Activated T-cell treated with anti-CD3 and anti-CD28 coated beads, Interleukin-2, amount 50 U/mL, for 1 hour (primary cell): ENCODE measurements around the gene NR1I2.

Source experiments
- DNase-seq: peaks from one replicate; pipeline ENCODE4 v3.0.0-alpha.2; 2020

Gene NR1I2

GRCh38 chr3:119825820-119826219 is 43.9 kb downstream of the NR1I2 start:
- no peak for DNase-seq

GRCh38 chr3:119826711-119827608 is 45.1 kb downstream of the NR1I2 start:
- DNase-seq, result no peak

DNA sequence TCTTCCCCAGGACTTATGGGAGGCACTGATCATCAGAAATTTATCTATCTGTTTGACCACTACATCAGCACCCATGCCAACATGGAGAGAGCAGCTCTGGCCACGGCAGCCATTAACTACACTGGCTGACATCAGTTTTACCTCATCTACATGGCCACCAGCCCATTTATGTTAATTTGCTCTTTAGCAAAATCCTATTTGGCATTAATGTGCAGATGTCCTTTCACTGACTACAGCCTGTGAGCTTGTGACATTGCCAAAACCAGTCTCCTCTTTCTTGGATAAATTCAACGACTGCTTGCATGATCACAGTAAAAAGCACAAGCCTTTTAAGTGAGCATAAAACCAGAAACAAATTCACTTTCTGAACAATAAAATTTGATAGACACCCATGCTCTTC is 47.5 kb downstream of the NR1I2 start:
- DNase-seq, result no peak

GRCh38 chr3:119831022-119831421 is 49.1 kb downstream of the NR1I2 start:
- no peak for DNase-seq

DNA sequence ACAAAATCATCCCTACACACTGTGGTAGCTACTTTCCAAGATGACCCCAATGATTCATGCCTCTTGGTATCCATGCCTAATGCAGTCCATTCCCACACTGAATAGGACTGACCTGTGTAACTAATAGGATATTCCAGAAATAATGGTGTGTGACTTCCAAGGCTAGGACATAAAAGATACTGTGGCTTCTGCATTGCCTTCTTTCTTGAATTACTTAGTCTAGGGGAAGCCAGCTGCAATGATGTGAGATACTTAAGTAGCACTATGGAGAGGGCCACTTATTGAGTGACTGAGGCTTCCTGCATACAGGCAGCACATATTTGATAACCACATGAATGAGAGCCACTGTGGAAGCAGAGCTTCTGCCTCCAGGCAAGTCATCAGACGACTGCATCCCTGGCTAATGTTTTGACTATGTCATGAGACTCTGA is 50.1 kb downstream of the NR1I2 start:
- no peak for DNase-seq

- no peak for DNase-seq
These were observed 53.0 kb downstream of the NR1I2 start for GRCh38 chr3:119834754-119835370.

GRCh38 chr3:119835556-119835955 is 53.7 kb downstream of the NR1I2 start:
- DNase-seq, result no peak

- DNase-seq, result no peak
These were observed 60.0 kb downstream of the NR1I2 start for GRCh38 chr3:119841808-119842471.

GRCh38 chr3:119849126-119849525 is 67.2 kb downstream of the NR1I2 start:
- DNase-seq, result no peak

- no peak for DNase-seq
These were observed 74.8 kb downstream of the NR1I2 start for GRCh38 chr3:119856695-119857094.

- no peak for DNase-seq
These were observed 77.1 kb downstream of the NR1I2 start for GRCh38 chr3:119858957-119859356.

DNA sequence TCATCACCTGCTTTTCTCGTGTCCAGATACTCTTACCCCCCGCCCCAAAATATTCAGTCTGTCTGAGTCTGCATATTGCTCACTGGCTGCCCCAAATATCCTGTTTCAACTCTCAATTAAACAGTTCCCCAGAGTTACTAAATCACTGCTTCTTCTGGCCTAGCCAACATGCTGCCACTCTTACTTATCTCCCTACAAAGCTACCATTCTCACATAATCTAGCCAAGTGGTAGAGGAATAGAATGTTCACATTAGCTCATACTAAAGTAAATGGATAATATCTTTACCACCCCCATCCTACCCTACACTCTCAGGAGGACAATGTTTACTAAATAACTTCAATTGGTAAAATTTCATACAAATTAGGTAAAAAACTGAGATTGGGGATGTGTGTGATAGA is 77.8 kb downstream of the NR1I2 start:
- DNase-seq, result no peak

DNA sequence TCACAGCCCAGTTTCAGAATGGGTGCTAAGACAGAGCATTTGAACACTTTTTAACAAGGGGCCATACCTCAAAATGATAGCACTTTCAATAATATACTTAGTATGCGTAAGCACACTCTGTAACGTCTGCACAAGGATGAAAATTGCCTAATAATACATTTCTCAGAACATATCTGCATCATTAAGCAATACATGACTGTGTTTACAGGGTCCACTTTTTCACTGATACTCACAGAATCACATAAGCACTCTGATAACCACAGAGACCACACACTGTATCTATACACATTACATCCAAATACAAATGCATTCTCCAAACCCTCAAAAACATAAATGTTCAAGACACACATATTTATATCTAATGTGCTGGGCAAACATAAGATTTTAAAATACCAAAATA is 79.8 kb downstream of the NR1I2 start:
- DNase-seq, result no peak

DNA sequence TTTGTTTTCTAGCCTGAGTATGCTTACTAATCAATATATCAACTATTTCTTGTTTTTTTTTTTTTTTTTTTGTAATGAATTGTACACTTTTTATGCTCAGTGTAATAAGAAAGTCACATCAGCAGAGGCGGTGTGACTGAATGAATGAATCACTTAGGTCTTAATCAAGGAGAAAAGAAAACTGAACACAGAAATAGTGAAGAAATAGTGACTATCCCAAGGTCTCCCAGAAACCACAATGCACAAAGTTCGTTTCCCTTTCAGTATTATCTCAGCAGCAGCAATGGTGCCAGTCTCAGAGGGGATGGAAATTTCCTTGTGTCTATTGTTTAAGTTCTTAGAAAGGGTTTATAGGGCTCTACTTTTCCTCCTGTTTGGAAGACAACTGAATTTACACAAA is 80.7 kb downstream of the NR1I2 start:
- DNase-seq, result no peak

DNA sequence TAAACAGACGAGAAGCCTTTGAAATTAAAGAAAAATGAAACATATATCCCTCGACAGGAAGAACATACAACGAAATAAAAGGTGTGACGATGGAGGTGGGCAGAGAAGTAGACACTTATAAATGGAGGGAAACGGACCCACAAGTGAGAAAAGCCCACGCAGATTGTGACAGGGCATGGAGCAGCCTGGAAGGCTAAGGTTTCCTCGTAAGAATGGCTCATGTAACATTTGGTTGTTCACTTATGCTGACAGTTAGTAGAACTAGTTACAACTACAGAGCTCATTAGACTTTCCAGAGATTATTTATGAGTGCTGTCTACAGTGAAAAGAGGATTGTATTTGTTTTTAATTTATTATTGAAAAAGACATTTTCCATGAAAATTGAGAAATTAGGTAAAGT is 82.6 kb downstream of the NR1I2 start:
- DNase-seq, result no peak
